Pancreas (tissue), 10 donors: ENCODE results near the gene SPINK2. TPM values are rescaled to one million over a fixed set of nuclear protein-coding genes. Genes with fewer than 3 reads are reported as not detected.

Source experiments
- ATAC-seq, 4 donors: fragments of 200-7000 bp; cut with Tn5 transposase; one replicate each; pipeline versions ENCODE4 v1.8.0 to v1.9.1; 2020; ENCODE audit warnings: mild to moderate bottlenecking in 4 of 4, moderate library complexity in 4 of 4
- DNase-seq, 6 donors: peaks; one replicate each; pipeline ENCODE4 v3.0.0-alpha.2; 2020
- FAIRE-seq: peaks from 2 replicates; lab custom pipeline; 2012; peaks lifted over from hg19 to GRCh38; lab: Jason Lieb, UNC
- H3K27ac ChIP-seq, 4 donors: fragments of 200-600 bp; sonication (generic); 1 replicate in 3 of 4; 2 replicates in 1 of 4; pipeline versions ENCODE4 v1.5.0 to v1.8.0; 2020
- H3K27me3 ChIP-seq, 4 donors: fragments of 200-600 bp; one replicate each; pipeline ENCODE4 v1.8.0; 2021
- H3K36me3 ChIP-seq, 3 donors: fragments of 200-600 bp; sonication (generic) in 1 of 3; one replicate each; pipeline versions ENCODE4 v1.5.0 to v1.8.0; 2020 to 2021
- H3K4me1 ChIP-seq, 3 donors: fragments of 200-600 bp; one replicate each; pipeline ENCODE4 v1.8.0; 2021
- H3K4me3 ChIP-seq, 4 donors: fragments of 200-600 bp; sonication (generic) in 2 of 4; one replicate each; pipeline versions ENCODE4 v1.5.0 to v1.8.0; 2020 to 2021
- H3K9me3 ChIP-seq, 4 donors: fragments of 200-600 bp; one replicate each; pipeline ENCODE4 v1.8.0; 2021
- CTCF ChIP-seq, 4 donors: fragments of 200-600 bp; sonication (generic) in 3 of 4; IDR thresholded peaks; one replicate each; pipeline versions ENCODE4 v1.5.0 to v1.8.0; 2021; ENCODE audit warnings: antibody characterized with exemption in 4 of 4
- WGBS, 2 donors: extraction: QIAGEN DNeasy Blood & Tissue Kit; methylation state at CpG; one replicate each; pipeline ENCODE4 v1.1.7; 2013; 5-methylcytosine and 5-hydroxymethylcytosine counted together
- intact Hi-C, 3 donors: fragments of 100-400 bp; cut with DNase I; formaldehyde crosslinking; loops; one replicate each; pipeline versions ENCODE4 v1.11.1 to v1.14.2; 2022
- polyA plus RNA-seq, 2 donors: library from polyadenylated mRNA; stranded (reverse); fragments of 200-250 nt; gene quantifications; one replicate each; pipeline ENCODE4 v1.2.3, GENCODE V29; 2013
- total RNA-seq, 6 donors: library from RNA; stranded (reverse); fragmentation: NEBNext Ultra II Directional in 4 of 6; extraction: Animal tissue kit (Norgen Biotek cat#: 25700) in 4 of 6; gene quantifications; one replicate each; pipeline versions ENCODE4 v1.2.1 to v1.2.4, GENCODE V29; 2021 to 2023
- donor health status: healthy with polysubstance abuse.
- donor health status: DM: no; HTN: no; CAD: no; lungs with moderate emphysema.
- donor health status: DM: no; HTN: no; CAD: no.
- donor health status: control.
- donor health status: control.
- donor health status: Bipolar disorder and iron deficiency.
- donor health status: DM: yes; HTN: yes; CAD: no.
- donor health status: DM: no; HTN: no; CAD: no.
- donor health status: DM: no; HTN: no; CAD: no.
- donor health status: DM: yes; HTN: yes; CAD: no.

Gene SPINK2
- total and polyA plus RNA-seq, 8 donors = 0.49 to 0.63 TPM; not detected in 6

GRCh38 chr4:56828784-56829535 lies 7.5 kb upstream of the SPINK2 start:
- 90 to 96% methylated on average over 1 of the region's 1 CpG for WGBS, 2 donors
- intact Hi-C loops = no loop called here
- H3K27ac ChIP-seq = no peak overlapping the region
- DNase-seq = no peak
- no peaks in the 10 kb centered on the region for H3K36me3 ChIP-seq
- no peaks in the 10 kb centered on the region for H3K27me3 ChIP-seq
- H3K4me1 ChIP-seq = no peaks in the 10 kb centered on the region
- no peak overlapping the region for H3K4me3 ChIP-seq
- no peak for TF ChIP-seq CTCF (IDR thresholded peaks at IDR 0.05)
- no peak for ATAC-seq
- no peak for FAIRE-seq
- H3K9me3 ChIP-seq = no peaks in the 10 kb centered on the region

- no peak for FAIRE-seq
Observed at GRCh38 chr4:56823933-56824600, 2.6 kb upstream of the SPINK2 start.

GRCh38 chr4:56818797-56819196 lies 2.7 kb downstream of the SPINK2 start:
- TF ChIP-seq CTCF (IDR thresholded peaks at IDR 0.05) = no peak
- DNase-seq (no peak), ATAC-seq (no peak), FAIRE-seq (no peak)
- no peak overlapping the region for H3K4me3 ChIP-seq
- no peak overlapping the region for H3K27ac ChIP-seq
- H3K9me3 ChIP-seq = no peaks in the 10 kb centered on the region
- no peaks in the 10 kb centered on the region for H3K4me1 ChIP-seq
- peaks cover 0 to 6% (median 0%) of the 10 kb centered on the region in 4 donors for H3K27me3 ChIP-seq
- intact Hi-C loops = no loop called here
- no peaks in the 10 kb centered on the region for H3K36me3 ChIP-seq
- WGBS, 2 donors = 33 to 55% methylated on average over 1 of the region's 1 CpG

More at GRCh38 chr4:56823933-56824600, 2.6 kb upstream of the SPINK2 start:
- no peak for TF ChIP-seq CTCF (IDR thresholded peaks at IDR 0.05)
- H3K27me3 ChIP-seq = peaks cover 0 to 6% (median 0%) of the 10 kb centered on the region in 4 donors
- 53 to 78% methylated on average over 2 of the region's 2 CpGs for WGBS, 2 donors
- no peaks in the 10 kb centered on the region for H3K36me3 ChIP-seq
- no peak overlapping the region for H3K4me3 ChIP-seq
- no peaks in the 10 kb centered on the region for H3K4me1 ChIP-seq
- ATAC-seq (no peak), DNase-seq (no peak)
- intact Hi-C loops = no loop called here
- no peak overlapping the region for H3K27ac ChIP-seq
- H3K9me3 ChIP-seq = no peaks in the 10 kb centered on the region

GRCh38 chr4:56817840-56818491 lies 3.5 kb downstream of the SPINK2 start:
- ATAC-seq (no peak), FAIRE-seq (no peak), DNase-seq (no peak)
- Histone ChIP-seq H3K36me3 (no peaks in the 10 kb centered on the region), H3K4me3 (no peak overlapping the region), H3K27me3 (peaks cover 0 to 6% (median 0%) of the 10 kb centered on the region in 4 donors), H3K9me3 (no peaks in the 10 kb centered on the region), H3K4me1 (no peaks in the 10 kb centered on the region), H3K27ac (no peak overlapping the region)
- intact Hi-C loops = no loop called here
- WGBS, 2 donors = 64% methylated on average over 5 of the region's 5 CpGs
- no peak for TF ChIP-seq CTCF (IDR thresholded peaks at IDR 0.05)
